SK-N-SH (cell line): ENCODE data around the gene ZNF521.

Experiments used
- SMC3 ChIP-seq: IDR thresholded peaks from 2 replicates; pipeline ENCODE4 v1.6.1; 2012; ENCODE audit warnings: low read depth, low read length, improper control_type of control experiment
- TAF1 ChIP-seq: IDR thresholded peaks from 2 replicates; pipeline ENCODE4 v1.6.1; 2012; ENCODE audit warnings: low read depth, mild to moderate bottlenecking, low read length, moderate library complexity, borderline replicate concordance
- YY1 ChIP-seq: IDR thresholded peaks from 2 replicates; pipeline ENCODE4 v1.4.0; 2012; ENCODE audit warnings: low read depth, mild to moderate bottlenecking
- TF ChIP-seq, protein P1 (sequence below): IDR thresholded peaks from 2 replicates; pipeline ENCODE4 v1.4.0; 2012; ENCODE audit warnings: low read depth
- TF ChIP-seq, protein P2 (sequence below): IDR thresholded peaks from 2 replicates; pipeline ENCODE4 v1.6.1; 2012; ENCODE audit warnings: mild to moderate bottlenecking, low read depth, low read length, moderate library complexity

GRCh38 chr18:25077944-25078723 is 273.8 kb downstream of the ZNF521 start:
- TF ChIP-seq TAF1 (no peak), SMC3 (no peak), YY1 (no peak)
- TF ChIP-seq, protein P1, sequence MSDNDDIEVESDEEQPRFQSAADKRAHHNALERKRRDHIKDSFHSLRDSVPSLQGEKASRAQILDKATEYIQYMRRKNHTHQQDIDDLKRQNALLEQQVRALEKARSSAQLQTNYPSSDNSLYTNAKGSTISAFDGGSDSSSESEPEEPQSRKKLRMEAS = no peak
- TF ChIP-seq, protein P2, sequence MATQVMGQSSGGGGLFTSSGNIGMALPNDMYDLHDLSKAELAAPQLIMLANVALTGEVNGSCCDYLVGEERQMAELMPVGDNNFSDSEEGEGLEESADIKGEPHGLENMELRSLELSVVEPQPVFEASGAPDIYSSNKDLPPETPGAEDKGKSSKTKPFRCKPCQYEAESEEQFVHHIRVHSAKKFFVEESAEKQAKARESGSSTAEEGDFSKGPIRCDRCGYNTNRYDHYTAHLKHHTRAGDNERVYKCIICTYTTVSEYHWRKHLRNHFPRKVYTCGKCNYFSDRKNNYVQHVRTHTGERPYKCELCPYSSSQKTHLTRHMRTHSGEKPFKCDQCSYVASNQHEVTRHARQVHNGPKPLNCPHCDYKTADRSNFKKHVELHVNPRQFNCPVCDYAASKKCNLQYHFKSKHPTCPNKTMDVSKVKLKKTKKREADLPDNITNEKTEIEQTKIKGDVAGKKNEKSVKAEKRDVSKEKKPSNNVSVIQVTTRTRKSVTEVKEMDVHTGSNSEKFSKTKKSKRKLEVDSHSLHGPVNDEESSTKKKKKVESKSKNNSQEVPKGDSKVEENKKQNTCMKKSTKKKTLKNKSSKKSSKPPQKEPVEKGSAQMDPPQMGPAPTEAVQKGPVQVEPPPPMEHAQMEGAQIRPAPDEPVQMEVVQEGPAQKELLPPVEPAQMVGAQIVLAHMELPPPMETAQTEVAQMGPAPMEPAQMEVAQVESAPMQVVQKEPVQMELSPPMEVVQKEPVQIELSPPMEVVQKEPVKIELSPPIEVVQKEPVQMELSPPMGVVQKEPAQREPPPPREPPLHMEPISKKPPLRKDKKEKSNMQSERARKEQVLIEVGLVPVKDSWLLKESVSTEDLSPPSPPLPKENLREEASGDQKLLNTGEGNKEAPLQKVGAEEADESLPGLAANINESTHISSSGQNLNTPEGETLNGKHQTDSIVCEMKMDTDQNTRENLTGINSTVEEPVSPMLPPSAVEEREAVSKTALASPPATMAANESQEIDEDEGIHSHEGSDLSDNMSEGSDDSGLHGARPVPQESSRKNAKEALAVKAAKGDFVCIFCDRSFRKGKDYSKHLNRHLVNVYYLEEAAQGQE = no peak
